Fibroblast of the conjunctiva (primary cell): ENCODE results near the gene ASF1B.
"Not testable (repeated sequence)": the region's sequence is repeated elsewhere in the genome, so short reads cannot be mapped to it uniquely, and the experiment has no call there.

ENCODE experiments used
- DNase-seq: peaks from one replicate; pipeline ENCODE4 v3.0.0-alpha.2; 2010; ENCODE audit warnings: low read depth

Gene ASF1B

GRCh38 chr19:14159059-14159458, 22.7 kb upstream of the ASF1B start:
- no peak for DNase-seq

GRCh38 chr19:14158276-14159023, 22.1 kb upstream of the ASF1B start:
- no peak for DNase-seq

GRCh38 chr19:14156971-14157717, 20.8 kb upstream of the ASF1B start:
- no peak for DNase-seq

- DNase-seq = no peak
These were observed 19.7 kb upstream of the ASF1B start for GRCh38 chr19:14156122-14156521.

- DNase-seq = no peak
These were observed 19.0 kb upstream of the ASF1B start for GRCh38 chr19:14155371-14155770.

GRCh38 chr19:14152713-14153112, 16.3 kb upstream of the ASF1B start:
- no peak for DNase-seq

GRCh38 chr19:14150770-14151661, 14.6 kb upstream of the ASF1B start:
- no peak for DNase-seq

GRCh38 chr19:14150041-14150769, 13.8 kb upstream of the ASF1B start:
- DNase-seq = no peak

GRCh38 chr19:14149509-14149994, 13.2 kb upstream of the ASF1B start:
- DNase-seq = no peak

- no peak for DNase-seq
These were observed 12.5 kb upstream of the ASF1B start for GRCh38 chr19:14148751-14149410.

GRCh38 chr19:14147797-14148605, 11.6 kb upstream of the ASF1B start:
- DNase-seq = peak; percentile 52

- DNase-seq = peak; percentile 63
These were observed 10.4 kb upstream of the ASF1B start for GRCh38 chr19:14146789-14147216.

- DNase-seq = not testable (repeated sequence)
These were observed 9.8 kb upstream of the ASF1B start for GRCh38 chr19:14146169-14146568.

GRCh38 chr19:14145381-14145780, 9.0 kb upstream of the ASF1B start:
- DNase-seq = no peak

GRCh38 chr19:14142262-14143190, 6.1 kb upstream of the ASF1B start:
- DNase-seq = no peak

GRCh38 chr19:14141041-14141440, 4.7 kb upstream of the ASF1B start:
- DNase-seq = no peak

- no peak for DNase-seq
These were observed 3.6 kb upstream of the ASF1B start for GRCh38 chr19:14139944-14140343.

- no peak for DNase-seq
These were observed 2.3 kb upstream of the ASF1B start for GRCh38 chr19:14138576-14139265.
